HG03060 (cell line): Measurements from ENCODE around the gene FAAP100.

Experiments
- ATAC-seq: cut with Tn5 transposase; IDR thresholded peaks from one replicate; pipeline ENCODE4 v1.9.1; 2021; ENCODE audit warnings: low read depth, moderate number of reproducible peaks; ENCODE audit not compliant: unreplicated experiment

FAAP100 gene

GRCh38 chr17:81513753-81514488, 38.2 kb downstream of the FAAP100 start:
- no peak for ATAC-seq

DNA sequence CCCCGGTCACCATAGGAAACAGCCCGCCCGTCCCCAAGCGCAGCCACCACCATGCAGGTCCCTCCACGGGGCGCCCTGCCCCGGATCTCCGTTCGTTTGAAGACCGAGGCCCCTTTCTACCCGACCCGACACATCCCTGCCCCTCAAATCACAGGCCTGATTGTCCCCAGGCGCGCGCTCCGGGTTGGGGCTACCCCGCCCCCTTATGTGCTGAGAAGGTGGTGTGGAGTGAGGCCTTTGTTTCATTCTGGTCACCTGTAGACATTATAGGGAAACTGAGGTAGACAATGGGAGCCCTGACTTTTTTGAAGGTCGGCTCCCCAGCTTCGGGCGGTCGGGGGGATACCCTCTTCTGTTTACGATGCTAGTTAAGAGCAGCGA, 38.8 kb downstream of the FAAP100 start:
- no peak for ATAC-seq

DNA sequence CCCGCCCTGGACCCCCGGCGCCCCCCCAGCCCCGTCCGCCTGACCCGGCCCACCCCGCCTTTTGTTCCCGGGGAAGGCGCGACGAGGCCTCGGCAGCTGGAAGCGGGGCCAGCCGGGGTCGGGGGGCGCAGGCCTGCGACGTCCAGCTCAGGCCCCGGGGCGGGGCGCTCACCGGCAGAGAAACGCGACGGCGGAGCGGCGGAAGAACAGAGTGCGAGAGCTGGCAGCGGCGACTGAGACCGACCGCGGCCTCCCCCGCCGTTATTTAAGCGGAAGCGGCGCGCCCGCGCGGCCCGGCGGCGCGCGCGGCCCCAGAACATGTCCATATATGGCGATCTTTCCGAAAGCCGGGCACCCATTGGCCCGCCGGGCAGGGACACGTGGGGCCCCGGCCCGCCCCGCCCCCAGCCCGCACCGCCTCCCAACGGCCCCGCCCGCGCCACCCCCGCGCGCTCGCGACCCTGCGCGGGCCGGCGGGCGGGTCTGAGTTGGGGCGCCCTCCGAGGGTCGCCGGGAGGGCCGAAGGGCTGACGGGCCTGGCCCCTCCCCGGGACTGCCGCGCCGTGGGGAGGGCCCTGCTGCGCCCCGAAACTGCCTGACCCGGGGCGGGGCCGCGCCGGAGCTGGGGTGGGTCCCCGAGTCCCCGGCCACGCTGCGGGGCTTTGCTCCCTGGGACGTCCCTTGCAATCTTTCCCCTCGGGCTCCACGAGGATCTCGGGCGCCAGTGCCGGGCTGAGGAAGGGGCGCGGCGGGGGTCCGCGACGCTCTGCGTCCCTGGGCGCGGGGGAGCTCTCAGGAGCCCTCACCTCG, 39.4 kb downstream of the FAAP100 start, which contains the start of gene ACTG1:
Gene ACTG1 (minus strand): TSS at position 238 of the 810 bp plus-strand sequence. CDS start 445 bp downstream, outside the sequence.
- ATAC-seq: no peak

DNA sequence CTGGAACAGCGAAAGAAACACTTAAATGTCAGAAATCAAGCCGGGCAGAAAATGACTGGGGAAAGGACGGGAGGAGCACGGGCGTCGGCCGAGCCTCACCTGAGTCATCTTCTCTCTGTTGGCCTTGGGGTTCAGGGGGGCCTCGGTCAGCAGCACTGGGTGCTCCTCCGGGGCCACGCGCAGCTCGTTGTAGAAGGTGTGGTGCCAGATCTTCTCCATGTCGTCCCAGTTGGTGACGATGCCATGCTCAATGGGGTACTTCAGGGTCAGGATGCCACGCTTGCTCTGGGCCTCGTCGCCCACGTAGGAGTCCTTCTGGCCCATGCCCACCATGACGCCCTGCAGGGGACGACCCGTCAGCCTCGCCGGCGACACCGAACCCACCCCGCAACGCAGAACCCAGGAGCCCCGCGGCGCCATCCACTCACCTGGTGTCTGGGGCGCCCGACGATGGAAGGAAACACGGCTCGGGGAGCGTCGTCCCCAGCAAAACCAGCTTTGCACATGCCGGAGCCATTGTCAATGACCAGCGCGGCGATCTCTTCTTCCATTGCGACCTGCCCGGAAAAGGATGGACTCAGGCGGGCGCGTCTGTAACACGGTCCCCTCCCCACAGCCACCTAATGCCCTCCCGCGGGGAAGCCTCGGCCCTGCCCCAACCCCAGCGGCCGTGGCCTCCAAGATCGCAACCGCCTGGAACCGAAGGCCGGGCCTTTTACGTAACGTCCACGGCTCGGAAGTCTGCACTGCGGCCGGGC, 40.2 kb downstream of the FAAP100 start:
- ATAC-seq: no peak

GRCh38 chr17:81511554-81511803, 40.7 kb downstream of the FAAP100 start:
- ATAC-seq: no peak

- no peak for ATAC-seq
Measured at GRCh38 chr17:81510785-81511553, 41.2 kb downstream of the FAAP100 start.

DNA sequence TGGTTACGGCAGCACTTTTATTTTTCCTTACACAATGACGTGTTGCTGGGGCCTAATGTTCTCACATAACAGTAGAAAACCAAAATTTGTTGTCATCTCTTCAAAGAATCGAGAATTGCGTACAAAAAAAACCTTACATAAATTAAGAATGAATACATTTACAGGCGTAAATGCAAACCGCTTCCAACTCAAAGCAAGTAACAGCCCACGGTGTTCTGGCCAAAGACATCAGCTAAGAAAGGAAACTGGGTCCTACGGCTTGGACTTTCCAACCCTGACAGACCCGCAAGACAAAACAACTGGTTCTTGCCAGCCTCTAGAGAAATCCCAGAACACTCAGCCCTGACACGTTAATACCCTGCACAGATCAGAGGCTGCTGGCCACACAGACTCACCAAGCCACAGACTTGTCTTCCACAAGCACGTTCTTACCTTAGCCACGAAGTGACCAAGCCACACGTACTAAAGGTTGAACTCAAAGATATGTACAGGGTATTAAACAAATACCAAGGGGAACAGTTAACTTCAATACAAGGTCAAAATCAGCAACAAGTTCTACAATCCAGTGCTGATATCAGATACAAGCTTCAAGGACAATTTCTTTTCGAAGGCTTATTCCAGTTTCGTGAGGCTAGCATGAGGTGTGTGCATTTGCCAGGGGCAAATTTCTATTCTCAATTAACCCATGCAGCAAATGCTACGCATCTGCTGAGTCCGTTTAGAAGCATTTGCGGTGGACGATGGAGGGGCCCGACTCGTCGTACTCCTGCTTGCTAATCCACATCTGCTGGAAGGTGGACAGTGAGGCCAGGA, 42.0 kb downstream of the FAAP100 start:
- ATAC-seq: no peak

DNA sequence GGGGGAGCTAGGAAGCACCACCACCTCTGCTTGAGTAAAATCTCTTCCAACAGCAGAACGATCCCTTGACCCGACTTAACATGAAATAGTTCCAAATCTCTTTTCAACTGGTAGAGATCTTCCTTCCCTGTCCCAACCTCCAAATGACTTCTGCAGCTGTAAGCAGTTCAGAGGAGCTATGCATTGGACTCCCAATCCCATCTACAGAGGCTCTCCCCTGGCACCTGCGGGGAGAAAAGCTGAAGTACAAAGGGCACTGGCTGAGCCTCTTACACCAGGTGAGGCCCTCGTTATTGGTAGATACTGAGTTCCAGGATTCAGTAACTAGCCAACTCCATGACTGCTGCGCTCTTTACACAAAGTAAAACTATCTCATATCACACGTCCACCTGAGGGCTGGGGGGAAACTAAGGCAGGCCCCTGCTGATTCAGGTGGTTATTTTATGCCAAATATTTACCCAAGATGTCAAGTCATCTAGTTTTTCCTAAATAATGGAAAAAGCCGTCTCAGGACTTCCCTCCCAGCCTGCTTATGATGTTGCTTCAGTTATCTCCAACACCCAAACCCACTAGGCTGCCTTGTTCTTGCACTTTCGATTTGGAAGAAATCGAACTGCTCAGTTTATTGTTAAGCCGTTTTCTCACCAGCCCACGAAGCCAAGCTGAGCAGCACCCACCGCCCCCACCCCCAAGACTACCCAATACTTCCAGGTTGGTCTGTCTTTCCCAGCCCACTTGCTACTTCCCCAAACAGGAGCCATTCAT, 42.8 kb downstream of the FAAP100 start:
- ATAC-seq: no peak

DNA sequence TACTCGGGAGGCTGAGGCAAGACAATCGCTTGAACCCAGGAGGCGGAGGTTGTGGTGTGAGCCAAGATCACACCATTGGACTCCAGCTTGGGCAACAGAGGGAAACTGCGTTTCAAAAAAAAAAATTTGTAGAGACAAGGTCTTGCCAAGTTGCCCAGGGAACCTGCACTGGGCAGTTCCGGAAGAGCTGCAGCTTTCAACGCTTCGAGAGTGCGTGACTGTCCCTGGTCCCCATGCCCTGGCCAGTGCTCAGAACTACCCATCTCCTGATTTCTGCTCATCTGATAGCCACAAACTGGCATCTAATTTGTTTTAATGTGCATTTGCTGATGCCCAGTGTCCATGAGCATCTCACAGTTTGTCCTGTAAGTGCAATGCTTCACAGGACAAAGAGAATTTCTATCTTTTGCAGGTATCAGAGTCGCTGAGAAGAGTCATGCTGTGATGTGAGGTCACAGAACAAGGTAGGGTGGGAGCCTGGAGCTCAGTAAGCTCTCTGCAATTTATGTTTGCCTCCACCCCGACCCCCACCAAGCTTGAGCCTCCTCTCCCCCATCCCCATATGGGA, 43.4 kb downstream of the FAAP100 start:
- ATAC-seq: no peak

GRCh38 chr17:81503619-81504018, 48.5 kb downstream of the FAAP100 start:
- no peak for ATAC-seq

GRCh38 chr17:81502471-81503017, 49.6 kb downstream of the FAAP100 start:
- ATAC-seq: no peak

DNA sequence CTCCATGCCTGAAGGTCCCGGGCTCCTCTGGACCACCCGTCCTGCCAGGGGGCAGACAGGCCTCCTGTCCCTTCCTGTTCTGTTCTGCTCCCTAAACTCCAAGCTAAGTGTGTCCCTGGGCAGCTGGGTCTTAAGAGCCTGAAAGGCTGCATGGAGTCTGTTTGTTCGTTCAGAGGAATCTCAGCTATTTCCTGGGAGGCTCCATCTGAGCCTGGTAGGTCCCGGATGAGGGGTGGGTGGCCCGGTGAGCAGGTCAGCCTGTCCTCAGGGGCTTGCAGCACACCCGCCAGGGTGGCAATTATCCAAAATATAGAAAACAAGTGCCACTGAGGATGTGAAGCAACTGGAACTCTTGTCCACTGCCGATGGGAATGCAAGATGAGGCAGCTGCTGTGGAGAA, 52.1 kb downstream of the FAAP100 start:
- ATAC-seq: no peak

DNA sequence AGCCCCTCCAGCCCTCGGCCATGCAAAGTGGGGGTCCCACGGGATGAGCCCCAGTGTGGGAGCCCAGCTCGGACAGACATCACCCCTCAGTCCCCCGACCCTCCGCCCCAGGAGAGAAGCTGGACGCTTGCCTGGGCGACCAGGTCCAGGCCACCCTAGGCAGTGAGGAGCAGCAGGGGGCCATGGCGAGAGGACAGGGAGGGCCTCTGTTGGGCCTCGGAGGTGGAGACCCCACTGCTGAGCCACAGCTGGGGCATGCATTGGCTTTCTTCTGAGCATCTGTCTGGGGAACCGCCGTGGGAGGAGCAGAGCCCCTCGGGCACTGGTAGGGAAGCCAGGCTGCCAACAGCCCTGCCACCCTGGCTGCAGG, 52.6 kb downstream of the FAAP100 start:
- ATAC-seq: no peak

- ATAC-seq: no peak
Measured at GRCh38 chr17:81498953-81499600, 53.1 kb downstream of the FAAP100 start.

GRCh38 chr17:81494626-81495377, 57.4 kb downstream of the FAAP100 start:
- no peak for ATAC-seq

DNA sequence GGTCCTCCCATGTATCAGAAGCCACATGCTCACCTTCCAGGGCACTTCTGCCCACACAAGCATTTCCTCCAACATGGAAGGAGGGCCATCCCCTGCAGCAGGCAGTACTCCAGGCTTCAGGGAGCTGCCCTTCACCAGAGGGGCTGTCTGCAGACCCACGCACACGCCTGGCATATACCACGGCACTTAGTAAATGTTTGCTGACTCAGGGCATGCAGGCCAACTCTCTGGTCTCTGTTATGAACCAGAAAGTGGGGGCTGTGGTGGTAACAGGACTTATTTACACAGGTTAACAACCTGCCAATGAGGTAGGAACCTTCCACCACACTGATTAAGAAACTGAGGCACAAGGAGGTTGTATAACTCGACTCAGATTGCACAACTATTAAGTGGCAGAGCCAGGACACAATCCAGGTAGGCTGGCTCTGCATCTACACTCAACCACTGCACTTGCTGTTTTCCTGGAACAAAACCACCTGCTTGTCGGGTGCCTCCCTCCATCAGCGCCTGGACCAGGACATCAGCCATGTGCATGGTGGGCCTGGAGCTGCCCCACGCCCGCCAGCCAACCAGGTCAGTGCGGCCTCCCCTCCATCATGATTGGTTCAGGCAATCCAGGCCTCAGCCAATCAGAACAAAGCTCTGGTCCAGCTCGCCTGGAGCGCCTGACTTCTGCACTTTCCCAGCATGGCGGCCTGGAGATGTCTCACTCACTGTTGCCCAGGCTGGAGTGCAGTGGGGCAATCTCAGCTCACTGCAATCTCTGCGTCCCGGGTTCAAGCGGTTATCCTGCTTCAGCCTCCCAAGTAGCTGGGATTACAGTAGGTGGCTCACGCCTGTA, 58.7 kb downstream of the FAAP100 start:
- no peak for ATAC-seq
